GM04503 (cell line): ENCODE results near the gene MYO1F.
"Not testable (repeated sequence)": the region's sequence is repeated elsewhere in the genome, so short reads cannot be mapped to it uniquely, and the experiment has no call there.

Source experiments
- DNase-seq: peaks from one replicate; pipeline ENCODE4 v3.0.0-alpha.2; 2012; ENCODE audit warnings: low read depth

The MYO1F gene

GRCh38 chr19:8564866-8565265 is 12.4 kb downstream of the MYO1F start:
- DNase-seq, result not testable (repeated sequence)

GRCh38 chr19:8561075-8561764 is 16.0 kb downstream of the MYO1F start:
- DNase-seq, result no peak

- no peak for DNase-seq
These were observed 18.9 kb downstream of the MYO1F start for GRCh38 chr19:8558325-8558724.

GRCh38 chr19:8557642-8558238 is 19.5 kb downstream of the MYO1F start:
- no peak for DNase-seq

DNA sequence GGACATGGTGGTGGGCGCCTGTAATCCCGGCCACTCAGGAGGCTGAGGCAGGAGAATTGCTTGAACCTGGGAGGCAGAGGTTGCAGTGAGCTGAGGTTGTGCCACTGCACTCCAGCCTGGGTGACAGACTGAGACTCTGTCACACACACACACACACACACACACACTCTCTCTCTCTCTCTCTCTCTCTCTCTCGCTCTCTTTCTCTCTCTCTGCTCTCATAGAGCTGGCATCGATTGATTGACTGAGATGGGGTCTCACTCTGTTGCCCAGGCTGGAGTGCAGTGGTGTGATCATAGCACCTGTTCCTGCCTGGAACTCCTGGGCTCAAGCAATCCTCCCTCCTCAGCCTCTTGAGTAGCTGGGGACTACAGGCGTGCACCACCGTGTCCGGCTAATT is 23.5 kb downstream of the MYO1F start:
- DNase-seq, result not testable (repeated sequence)

DNA sequence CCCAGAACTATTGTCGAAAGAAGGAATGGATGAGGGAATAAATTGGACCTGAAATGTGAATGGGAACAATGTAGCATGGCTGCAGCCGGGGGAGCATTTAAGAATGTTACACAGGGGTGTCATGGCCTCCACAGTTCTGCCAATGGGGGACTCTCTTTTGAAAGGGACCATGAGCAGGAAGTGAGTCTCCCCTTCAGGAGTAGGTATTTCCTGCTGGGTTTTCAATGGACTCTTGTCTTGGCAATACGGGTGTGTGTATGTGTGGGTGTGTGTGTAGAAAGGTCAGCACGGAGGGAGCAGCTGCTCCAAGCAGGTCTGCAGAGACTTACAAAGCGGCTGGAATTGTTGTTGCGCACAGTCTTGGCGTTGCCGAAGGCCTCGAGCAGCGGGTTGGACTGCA is 24.4 kb downstream of the MYO1F start:
- DNase-seq, result no peak

GRCh38 chr19:8550070-8550469 is 27.2 kb downstream of the MYO1F start:
- DNase-seq, result no peak

- no peak for DNase-seq
These were observed 31.5 kb downstream of the MYO1F start for GRCh38 chr19:8545743-8546142.

DNA sequence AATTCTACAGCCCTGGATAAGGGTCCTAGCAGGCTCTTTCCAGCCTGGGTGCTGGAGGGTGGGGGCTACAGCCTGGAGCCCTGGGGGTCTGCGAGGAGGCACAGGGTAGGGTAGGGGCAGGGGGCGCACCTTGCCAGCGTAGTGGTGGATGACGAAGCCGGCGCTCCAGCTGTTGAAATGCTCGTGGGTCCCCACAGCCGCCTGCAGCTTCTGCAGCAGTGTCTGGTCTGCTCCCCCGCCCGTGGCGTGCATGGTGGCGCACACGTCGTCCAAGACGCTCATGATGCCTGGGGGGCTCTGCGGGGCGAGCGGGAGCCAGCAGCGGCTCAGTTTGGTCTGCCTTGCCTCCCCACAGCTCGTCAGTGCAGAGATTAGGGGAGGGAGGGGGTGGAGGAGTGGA is 33.1 kb downstream of the MYO1F start:
- DNase-seq, result no peak

DNA sequence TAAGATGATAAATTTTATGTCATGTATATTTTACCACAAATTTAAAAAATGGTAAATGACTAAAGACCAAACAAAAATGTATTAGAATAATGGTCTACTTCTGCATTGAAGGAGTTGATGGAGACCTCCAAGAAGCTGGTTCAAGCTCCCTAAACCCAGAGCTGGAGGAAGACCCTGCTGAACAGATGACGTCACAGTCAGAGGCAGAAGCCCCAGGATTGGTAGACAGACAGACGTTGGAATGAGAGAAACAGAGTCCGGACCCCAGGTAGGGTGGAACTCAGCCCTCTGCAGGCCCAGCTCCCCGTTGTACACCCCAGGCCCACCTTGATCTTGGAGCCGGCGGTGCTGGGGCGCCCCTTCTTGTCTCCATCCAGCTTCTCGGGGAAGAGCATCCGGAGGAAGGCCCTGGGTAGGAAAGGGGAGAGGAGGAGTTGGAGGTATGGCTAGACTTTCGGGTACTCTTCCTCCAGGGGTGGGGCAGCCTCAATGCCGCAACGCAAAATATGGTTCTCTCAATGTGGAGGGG is 37.6 kb downstream of the MYO1F start:
- no peak for DNase-seq

GRCh38 chr19:8537099-8537498 is 40.1 kb downstream of the MYO1F start:
- DNase-seq, result no peak

DNA sequence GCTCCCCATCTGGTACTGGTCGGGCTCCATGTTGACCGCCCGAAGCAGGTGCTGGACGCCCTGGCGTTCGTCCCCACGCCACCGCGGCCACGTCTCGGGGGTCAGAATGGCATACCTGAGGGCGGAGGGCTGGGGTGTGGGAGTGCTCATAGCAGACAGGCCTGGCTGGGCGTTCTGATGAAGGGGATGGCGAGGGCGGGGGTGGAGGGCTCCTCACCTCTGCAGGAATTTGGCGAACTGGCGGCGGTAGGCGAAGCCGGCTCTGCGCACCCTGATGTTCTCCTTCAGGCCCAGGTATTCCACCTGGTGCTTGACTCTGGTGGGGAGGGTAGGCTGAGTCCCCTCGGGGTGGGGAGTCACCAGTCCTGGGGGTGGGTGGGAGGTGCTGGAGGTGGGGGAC is 41.0 kb downstream of the MYO1F start:
- DNase-seq, result no peak

DNA sequence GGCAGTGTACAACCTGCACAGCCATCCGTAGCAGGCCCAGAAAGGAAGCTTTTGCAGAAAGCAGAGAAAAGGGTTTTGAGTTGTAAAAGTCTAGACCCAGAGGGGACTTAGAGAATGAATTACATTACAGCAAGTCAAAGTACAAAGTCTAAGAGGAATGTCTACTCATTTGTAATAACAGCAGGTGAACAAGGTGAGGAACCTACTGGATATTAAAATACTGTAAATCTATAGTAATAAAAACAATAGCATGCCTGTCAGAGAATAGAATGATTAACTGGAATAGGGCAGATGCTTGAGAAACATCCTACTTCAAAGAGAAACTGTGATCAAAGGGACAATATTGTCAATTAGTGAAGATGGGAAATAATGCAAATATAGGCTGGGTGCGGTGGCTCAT is 45.0 kb downstream of the MYO1F start:
- no peak for DNase-seq

DNA sequence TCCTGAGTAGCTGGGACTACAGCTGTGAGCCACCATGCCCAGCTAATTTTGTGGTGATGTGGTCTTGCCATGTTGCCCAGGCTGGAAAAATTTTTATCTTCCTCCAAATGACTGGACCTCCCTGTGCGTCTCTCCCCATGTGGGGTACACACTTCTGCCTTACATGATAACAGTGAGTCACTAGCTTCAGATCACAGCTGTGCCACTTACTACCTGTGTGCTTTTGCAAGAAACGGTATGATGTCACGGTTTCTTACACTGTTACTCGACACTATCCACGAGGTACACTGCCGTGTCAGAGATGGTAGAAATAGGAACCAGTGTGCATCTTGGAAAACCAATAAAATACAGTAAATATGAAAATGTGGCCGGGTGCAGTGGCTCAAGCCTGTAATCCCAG is 45.8 kb downstream of the MYO1F start:
- DNase-seq, result no peak

- DNase-seq, result no peak
These were observed 47.1 kb downstream of the MYO1F start for GRCh38 chr19:8530061-8530679.

DNA sequence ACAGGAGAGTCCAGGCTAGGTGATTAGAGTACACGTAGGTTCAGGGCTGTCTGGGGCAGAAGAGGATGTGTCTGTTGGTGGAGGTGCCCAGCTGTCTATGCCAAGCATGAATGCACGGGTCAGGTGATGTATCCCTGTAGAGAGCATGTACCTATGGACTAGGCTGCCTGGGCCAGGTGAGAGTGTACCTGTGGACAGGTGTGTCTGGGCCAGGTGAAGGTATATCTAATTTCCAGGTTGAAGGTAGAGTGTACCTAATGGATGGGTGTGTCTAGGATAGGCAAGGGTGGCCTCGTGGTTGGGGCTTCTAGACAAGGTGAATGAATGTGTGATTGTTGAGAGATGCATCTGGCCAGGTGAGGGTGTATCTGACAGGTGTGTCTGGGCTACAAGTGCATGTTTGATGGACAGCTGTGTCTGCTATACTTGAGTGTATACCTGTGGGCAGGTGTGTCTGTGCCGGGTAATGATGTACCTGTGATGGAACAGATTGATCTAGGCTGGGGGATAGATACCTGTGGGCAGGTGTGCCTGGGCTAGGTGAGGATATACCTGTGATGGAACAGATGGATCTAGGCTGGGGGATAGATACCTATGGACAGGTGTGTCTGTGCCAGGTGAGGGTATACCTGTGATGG is 47.8 kb downstream of the MYO1F start:
- no peak for DNase-seq

GRCh38 chr19:8528500-8528899 is 48.7 kb downstream of the MYO1F start:
- no peak for DNase-seq

DNA sequence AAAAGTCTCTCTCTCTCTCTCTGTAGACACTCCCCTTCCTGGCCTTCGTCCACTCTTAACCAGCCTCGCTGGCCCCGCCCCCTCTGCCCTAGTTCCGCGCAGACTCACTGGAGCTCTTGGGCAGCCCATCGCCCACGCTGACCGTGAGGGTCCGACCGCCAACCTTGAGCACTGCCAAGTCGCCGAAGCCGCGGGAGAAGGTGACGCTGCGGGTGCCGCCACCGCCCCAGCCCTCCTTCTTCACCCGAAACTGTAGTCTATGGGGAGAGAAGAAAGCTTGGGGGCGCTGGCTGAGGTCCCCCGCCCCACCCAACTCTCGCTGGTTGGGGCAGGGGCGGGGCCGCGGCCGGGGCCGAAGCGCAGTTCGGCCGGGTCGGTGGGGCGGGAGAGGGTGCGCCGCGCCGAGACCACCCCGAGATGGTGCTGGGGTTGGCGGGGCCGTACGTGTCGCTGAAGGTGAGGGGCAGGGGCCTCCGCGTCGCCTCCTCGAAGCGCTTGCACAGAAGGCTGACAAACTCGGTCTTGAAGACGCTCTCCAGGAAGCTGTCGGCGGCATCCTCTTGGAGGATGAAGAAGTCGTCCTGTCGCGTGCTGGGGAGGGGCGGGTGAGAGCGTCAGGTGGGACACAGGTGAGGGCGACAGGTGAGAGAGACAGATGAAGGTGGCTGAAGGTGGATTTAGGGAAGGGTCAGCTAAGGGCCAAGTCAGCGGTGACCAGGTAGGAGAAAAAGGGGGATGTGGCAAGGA is 50.7 kb downstream of the MYO1F start:
- peak; percentile 52 for DNase-seq

GRCh38 chr19:8525401-8525684 is 51.9 kb downstream of the MYO1F start:
- DNase-seq, result no peak

GRCh38 chr19:8519388-8519787 is 57.9 kb downstream of the MYO1F start:
- DNase-seq, result no peak

DNA sequence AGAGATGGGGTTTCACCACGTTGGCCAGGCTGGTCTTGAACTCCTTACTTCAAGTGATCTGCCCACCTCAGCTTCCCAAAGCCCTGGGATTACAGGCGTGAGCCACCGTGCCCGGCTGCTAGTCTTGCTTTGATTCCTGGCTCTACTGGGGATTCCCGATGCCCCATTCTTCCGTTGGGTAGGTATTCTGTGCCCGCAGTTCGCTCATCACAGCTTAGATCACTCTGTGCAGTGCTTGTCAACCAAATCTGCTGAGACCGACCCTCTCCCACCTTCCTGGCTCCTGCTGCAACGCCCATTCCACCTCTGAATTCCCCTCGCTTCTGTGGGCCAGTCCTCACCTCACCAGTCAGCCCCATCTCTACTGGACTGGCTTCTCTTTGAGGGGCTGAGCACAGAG is 58.7 kb downstream of the MYO1F start:
- DNase-seq, result no peak
